ENCODE results near the gene MNX1. TPM values are rescaled to one million over a fixed set of nuclear protein-coding genes. Genes with fewer than 3 reads are reported as not detected.

The MNX1 gene
- total RNA-seq: 0.10 TPM in 1 of 2 replicates, not detected in the other

- no peak for DNase-seq (ENCODE audit: extremely low read depth, low read depth, low spot score)
Observed at GRCh38 chr7:157010588-157011332, at the start of gene MNX1. TSS of gene MNX1 (minus strand) at chr7:157010663. CDS start at chr7:157010350, 313 bp downstream.

- no peak for DNase-seq (ENCODE audit: extremely low read depth, low read depth, low spot score)
Observed at GRCh38 chr7:157059534-157059933, 49.1 kb upstream of the MNX1 start.

- no peak for DNase-seq (ENCODE audit: extremely low read depth, low read depth, low spot score)
Observed at GRCh38 chr7:157058701-157059100, 48.2 kb upstream of the MNX1 start.

GRCh38 chr7:157058068-157058467, 47.6 kb upstream of the MNX1 start:
- no peak for DNase-seq (ENCODE audit: extremely low read depth, low read depth, low spot score)

- DNase-seq (ENCODE audit: extremely low read depth, low read depth, low spot score): no peak
Observed at GRCh38 chr7:157056957-157057902, 46.8 kb upstream of the MNX1 start.

- no peak for DNase-seq (ENCODE audit: extremely low read depth, low read depth, low spot score)
Observed at GRCh38 chr7:157056246-157056645, 45.8 kb upstream of the MNX1 start.

- DNase-seq (ENCODE audit: extremely low read depth, low read depth, low spot score): no peak
Observed at GRCh38 chr7:157054927-157055326, 44.5 kb upstream of the MNX1 start.

- no peak for DNase-seq (ENCODE audit: extremely low read depth, low read depth, low spot score)
Observed at GRCh38 chr7:157053118-157053517, 42.7 kb upstream of the MNX1 start.

- no peak for DNase-seq (ENCODE audit: extremely low read depth, low read depth, low spot score)
Observed at GRCh38 chr7:157047148-157047547, 36.7 kb upstream of the MNX1 start.

- no peak for DNase-seq (ENCODE audit: extremely low read depth, low read depth, low spot score)
Observed at GRCh38 chr7:157046681-157047080, 36.2 kb upstream of the MNX1 start.

GRCh38 chr7:157044943-157045660, 34.6 kb upstream of the MNX1 start:
- DNase-seq (ENCODE audit: extremely low read depth, low read depth, low spot score): no peak

GRCh38 chr7:157044147-157044687, 33.8 kb upstream of the MNX1 start:
- no peak for DNase-seq (ENCODE audit: extremely low read depth, low read depth, low spot score)

- no peak for DNase-seq (ENCODE audit: extremely low read depth, low read depth, low spot score)
Observed at GRCh38 chr7:157043745-157044144, 33.3 kb upstream of the MNX1 start.

- no peak for DNase-seq (ENCODE audit: extremely low read depth, low read depth, low spot score)
Observed at GRCh38 chr7:157041514-157042277, 31.2 kb upstream of the MNX1 start.

GRCh38 chr7:157041004-157041403, 30.5 kb upstream of the MNX1 start:
- no peak for DNase-seq (ENCODE audit: extremely low read depth, low read depth, low spot score)

GRCh38 chr7:157037635-157038034, 27.2 kb upstream of the MNX1 start:
- DNase-seq (ENCODE audit: extremely low read depth, low read depth, low spot score): no peak

GRCh38 chr7:157037028-157037427, 26.6 kb upstream of the MNX1 start:
- DNase-seq (ENCODE audit: extremely low read depth, low read depth, low spot score): no peak

GRCh38 chr7:157035979-157036378, 25.5 kb upstream of the MNX1 start:
- no peak for DNase-seq (ENCODE audit: extremely low read depth, low read depth, low spot score)

GRCh38 chr7:157035302-157035701, 24.8 kb upstream of the MNX1 start:
- DNase-seq (ENCODE audit: extremely low read depth, low read depth, low spot score): no peak
